H1 (cell line): ENCODE measurements around the gene RCAN2.

Experiments
- CHD1 ChIP-seq: IDR thresholded peaks from 2 replicates; pipeline ENCODE4 v1.6.1; 2012; ENCODE audit warnings: low read depth, low read length, improper control_type of control experiment
- EGR1 ChIP-seq: IDR thresholded peaks from 2 replicates; pipeline ENCODE4 v1.6.1; 2011; ENCODE audit warnings: low read depth, low read length, borderline replicate concordance
- EZH2 ChIP-seq: fragments of 200-600 bp; sonication (generic); IDR thresholded peaks from 2 replicates; pipeline ENCODE4 v1.7.1; 2012; ENCODE audit warnings: low read depth, mild to moderate bottlenecking, moderate library complexity, low read length, inconsistent platforms; ENCODE audit not compliant: severe bottlenecking
- KDM5A ChIP-seq: fragments of 200-600 bp; IDR thresholded peaks from 2 replicates; pipeline ENCODE4 v1.7.1; 2012; ENCODE audit warnings: mild to moderate bottlenecking, low read length, inconsistent platforms, mixed read lengths
- POLR2A ChIP-seq, 2 experiments: IDR thresholded peaks; 1 replicate in 1 of 2; 2 replicates in 1 of 2; pipeline ENCODE4 v1.6.1; 2011; ENCODE audit warnings: low read depth in 2 of 2, low read length in 2 of 2, mild to moderate bottlenecking in 2 of 2; ENCODE audit errors: control extremely low read depth in 1 of 2
- RAD21 ChIP-seq, 2 experiments: IDR thresholded peaks in 1 of 2; conservative IDR thresholded peaks in 1 of 2; 2 replicates each; pipeline ENCODE4 v1.6.1; 2011; ENCODE audit warnings: low read depth in 2 of 2, low read length in 2 of 2, improper control_type of control experiment in 1 of 2, inconsistent platforms in 1 of 2, mild to moderate bottlenecking in 1 of 2, moderate library complexity in 1 of 2
- RFX5 ChIP-seq: IDR thresholded peaks from 2 replicates; pipeline ENCODE4 v1.6.1; 2011; ENCODE audit warnings: low read depth, low read length, improper control_type of control experiment, borderline replicate concordance
- SP1 ChIP-seq: IDR thresholded peaks from 2 replicates; pipeline ENCODE4 v1.6.1; 2011; ENCODE audit warnings: low read depth, low read length
- SP4 ChIP-seq: IDR thresholded peaks from 2 replicates; pipeline ENCODE4 v1.6.1; 2012; ENCODE audit warnings: low read length, inconsistent platforms
- TF ChIP-seq, protein P1 (sequence below): IDR thresholded peaks from 2 replicates; pipeline ENCODE4 v1.6.1; 2012; ENCODE audit warnings: low read length, inconsistent platforms
- TF ChIP-seq, protein P2 (sequence below), 3 experiments: IDR thresholded peaks; 1 replicate in 2 of 3; 2 replicates in 1 of 3; pipeline versions ENCODE4 v1.5.1 to v1.6.1; 2011; ENCODE audit warnings: low read length in 3 of 3, mild to moderate bottlenecking in 3 of 3, inconsistent platforms in 2 of 3, low read depth in 1 of 3, moderate library complexity in 1 of 3; ENCODE audit not compliant: insufficient read depth in 1 of 3; ENCODE audit errors: control extremely low read depth in 1 of 3
- TF ChIP-seq, protein P3 (sequence below): IDR thresholded peaks from 2 replicates; pipeline ENCODE4 v1.6.1; 2012; ENCODE audit warnings: inconsistent platforms
- TF ChIP-seq, protein P4 (sequence below): IDR thresholded peaks from 2 replicates; pipeline ENCODE4 v1.6.1; 2011; ENCODE audit warnings: low read length, improper control_type of control experiment

DNA sequence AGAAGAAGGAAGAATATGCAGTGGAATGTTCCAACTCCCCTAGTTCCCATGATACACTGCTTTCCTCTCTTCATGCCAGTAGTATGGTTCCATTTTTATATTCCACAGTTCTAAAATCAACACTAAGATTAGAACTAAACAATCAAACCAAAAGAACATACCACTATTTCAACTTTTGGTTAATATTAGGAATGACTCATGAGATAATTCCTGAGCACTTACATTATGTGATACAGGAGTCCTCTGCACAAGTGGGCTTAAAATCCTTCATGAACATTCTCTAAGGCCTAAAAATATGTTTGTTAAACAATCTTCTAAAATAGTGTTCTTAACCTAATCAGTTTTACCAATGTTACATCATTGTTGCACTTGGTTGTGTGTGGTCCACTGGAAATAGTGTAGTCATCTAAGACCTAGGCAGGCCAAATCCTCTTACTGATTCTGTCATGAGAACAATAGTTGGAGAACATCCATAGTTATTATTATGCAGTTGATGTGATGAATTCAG lies 30.3 kb upstream of the RCAN2 start:
- TF ChIP-seq, protein P1, sequence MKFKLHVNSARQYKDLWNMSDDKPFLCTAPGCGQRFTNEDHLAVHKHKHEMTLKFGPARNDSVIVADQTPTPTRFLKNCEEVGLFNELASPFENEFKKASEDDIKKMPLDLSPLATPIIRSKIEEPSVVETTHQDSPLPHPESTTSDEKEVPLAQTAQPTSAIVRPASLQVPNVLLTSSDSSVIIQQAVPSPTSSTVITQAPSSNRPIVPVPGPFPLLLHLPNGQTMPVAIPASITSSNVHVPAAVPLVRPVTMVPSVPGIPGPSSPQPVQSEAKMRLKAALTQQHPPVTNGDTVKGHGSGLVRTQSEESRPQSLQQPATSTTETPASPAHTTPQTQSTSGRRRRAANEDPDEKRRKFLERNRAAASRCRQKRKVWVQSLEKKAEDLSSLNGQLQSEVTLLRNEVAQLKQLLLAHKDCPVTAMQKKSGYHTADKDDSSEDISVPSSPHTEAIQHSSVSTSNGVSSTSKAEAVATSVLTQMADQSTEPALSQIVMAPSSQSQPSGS: no peak
- TF ChIP-seq, protein P2, sequence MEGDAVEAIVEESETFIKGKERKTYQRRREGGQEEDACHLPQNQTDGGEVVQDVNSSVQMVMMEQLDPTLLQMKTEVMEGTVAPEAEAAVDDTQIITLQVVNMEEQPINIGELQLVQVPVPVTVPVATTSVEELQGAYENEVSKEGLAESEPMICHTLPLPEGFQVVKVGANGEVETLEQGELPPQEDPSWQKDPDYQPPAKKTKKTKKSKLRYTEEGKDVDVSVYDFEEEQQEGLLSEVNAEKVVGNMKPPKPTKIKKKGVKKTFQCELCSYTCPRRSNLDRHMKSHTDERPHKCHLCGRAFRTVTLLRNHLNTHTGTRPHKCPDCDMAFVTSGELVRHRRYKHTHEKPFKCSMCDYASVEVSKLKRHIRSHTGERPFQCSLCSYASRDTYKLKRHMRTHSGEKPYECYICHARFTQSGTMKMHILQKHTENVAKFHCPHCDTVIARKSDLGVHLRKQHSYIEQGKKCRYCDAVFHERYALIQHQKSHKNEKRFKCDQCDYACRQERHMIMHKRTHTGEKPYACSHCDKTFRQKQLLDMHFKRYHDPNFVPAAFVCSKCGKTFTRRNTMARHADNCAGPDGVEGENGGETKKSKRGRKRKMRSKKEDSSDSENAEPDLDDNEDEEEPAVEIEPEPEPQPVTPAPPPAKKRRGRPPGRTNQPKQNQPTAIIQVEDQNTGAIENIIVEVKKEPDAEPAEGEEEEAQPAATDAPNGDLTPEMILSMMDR (IDR thresholded peaks at IDR 0.05; ENCODE audit: control extremely low read depth in 1 of 3, insufficient read depth in 1 of 3, low read depth in 1 of 3, low read length in 3 of 3): no peak
- TF ChIP-seq SP1: no peak
- no peak for TF ChIP-seq CHD1
- no peak for TF ChIP-seq RFX5
- TF ChIP-seq SP4: no peak
- TF ChIP-seq EZH2: no peak
- TF ChIP-seq, protein P3, sequence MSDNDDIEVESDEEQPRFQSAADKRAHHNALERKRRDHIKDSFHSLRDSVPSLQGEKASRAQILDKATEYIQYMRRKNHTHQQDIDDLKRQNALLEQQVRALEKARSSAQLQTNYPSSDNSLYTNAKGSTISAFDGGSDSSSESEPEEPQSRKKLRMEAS: no peak
- no peak for TF ChIP-seq RAD21 (IDR thresholded peaks at IDR 0.05 in 1 of 2, conservative IDR thresholded peaks at IDR 0.05 in 1 of 2; ENCODE audit: low read depth in 2 of 2, low read length in 2 of 2)
- TF ChIP-seq, protein P4, sequence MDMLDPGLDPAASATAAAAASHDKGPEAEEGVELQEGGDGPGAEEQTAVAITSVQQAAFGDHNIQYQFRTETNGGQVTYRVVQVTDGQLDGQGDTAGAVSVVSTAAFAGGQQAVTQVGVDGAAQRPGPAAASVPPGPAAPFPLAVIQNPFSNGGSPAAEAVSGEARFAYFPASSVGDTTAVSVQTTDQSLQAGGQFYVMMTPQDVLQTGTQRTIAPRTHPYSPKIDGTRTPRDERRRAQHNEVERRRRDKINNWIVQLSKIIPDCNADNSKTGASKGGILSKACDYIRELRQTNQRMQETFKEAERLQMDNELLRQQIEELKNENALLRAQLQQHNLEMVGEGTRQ: no peak
- no peak for TF ChIP-seq EGR1
- no peak for TF ChIP-seq POLR2A (IDR thresholded peaks at IDR 0.05; ENCODE audit: control extremely low read depth in 1 of 2, low read depth in 2 of 2, low read length in 2 of 2)
- TF ChIP-seq KDM5A: no peak
